ENCODE results near the gene CC2D2A.
A peak's percentile ranks its signal among the peaks of the same experiment; 100 is the strongest.

DNA sequence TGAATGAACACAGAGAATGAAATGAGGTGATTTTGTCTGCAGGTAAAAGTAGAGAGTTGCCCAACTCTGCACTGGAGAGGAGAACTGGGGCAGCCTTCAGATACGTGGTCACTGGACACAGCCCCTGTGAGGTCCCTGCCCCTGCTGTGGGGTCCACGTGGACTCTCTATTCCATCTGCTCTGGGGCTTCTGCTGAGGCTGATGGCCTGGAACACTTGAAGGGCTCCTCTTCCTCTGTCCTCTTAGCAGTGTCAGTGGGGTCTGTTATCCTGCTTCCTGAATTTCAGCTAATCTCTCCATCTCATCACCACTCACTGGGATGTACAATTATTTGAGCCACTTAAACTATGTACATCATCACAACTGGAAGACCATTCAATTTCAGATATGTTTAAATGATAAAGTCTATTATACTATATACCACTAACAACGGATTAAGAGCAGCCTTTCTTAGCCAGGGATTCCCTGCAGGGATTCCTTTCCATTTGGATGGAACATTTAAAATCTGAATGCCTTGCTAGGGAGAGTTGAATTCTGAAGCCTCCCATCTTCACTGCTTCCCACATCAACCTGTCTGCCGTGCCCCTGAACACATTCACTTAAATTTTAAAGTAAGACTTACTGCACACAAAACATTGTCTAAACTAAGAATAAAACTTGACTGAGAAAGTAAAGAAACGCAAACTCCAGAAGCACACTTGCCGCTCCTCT lies 74.0 kb downstream of the CC2D2A start:
- TF ChIP-seq, protein P1, sequence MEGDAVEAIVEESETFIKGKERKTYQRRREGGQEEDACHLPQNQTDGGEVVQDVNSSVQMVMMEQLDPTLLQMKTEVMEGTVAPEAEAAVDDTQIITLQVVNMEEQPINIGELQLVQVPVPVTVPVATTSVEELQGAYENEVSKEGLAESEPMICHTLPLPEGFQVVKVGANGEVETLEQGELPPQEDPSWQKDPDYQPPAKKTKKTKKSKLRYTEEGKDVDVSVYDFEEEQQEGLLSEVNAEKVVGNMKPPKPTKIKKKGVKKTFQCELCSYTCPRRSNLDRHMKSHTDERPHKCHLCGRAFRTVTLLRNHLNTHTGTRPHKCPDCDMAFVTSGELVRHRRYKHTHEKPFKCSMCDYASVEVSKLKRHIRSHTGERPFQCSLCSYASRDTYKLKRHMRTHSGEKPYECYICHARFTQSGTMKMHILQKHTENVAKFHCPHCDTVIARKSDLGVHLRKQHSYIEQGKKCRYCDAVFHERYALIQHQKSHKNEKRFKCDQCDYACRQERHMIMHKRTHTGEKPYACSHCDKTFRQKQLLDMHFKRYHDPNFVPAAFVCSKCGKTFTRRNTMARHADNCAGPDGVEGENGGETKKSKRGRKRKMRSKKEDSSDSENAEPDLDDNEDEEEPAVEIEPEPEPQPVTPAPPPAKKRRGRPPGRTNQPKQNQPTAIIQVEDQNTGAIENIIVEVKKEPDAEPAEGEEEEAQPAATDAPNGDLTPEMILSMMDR (conservative IDR thresholded peaks at IDR 0.05; ENCODE audit: low read depth in 2 of 2): no peak
- TF ChIP-seq CREB1 (CRISPR knock-in tag; IDR thresholded peaks at IDR 0.05; ENCODE audit: low read depth) (no peak), STAT1 (IDR thresholded peaks at IDR 0.05; ENCODE audit: unreplicated experiment) (no peak), POLR2AphosphoS5 (IDR thresholded peaks at IDR 0.05; ENCODE audit: low read depth) (no peak), EZH2 (IDR thresholded peaks at IDR 0.05; ENCODE audit: low read depth, unreplicated experiment) (no peak), NANOG (IDR thresholded peaks at IDR 0.05; ENCODE audit: borderline replicate concordance) (0 out of 2 replicates have a peak, but pooled peaks have one; percentile 33), EZH2phosphoT487 (IDR thresholded peaks at IDR 0.05; ENCODE audit: unreplicated experiment) (no peak), ZNF331 (CRISPR knock-in tag; IDR thresholded peaks at IDR 0.05; ENCODE audit: low read depth) (no peak), JUNB (IDR thresholded peaks at IDR 0.05; ENCODE audit: unreplicated experiment) (no peak), ZNF114 (CRISPR knock-in tag; IDR thresholded peaks at IDR 0.05) (no peak)
- TF ChIP-seq, protein P2, sequence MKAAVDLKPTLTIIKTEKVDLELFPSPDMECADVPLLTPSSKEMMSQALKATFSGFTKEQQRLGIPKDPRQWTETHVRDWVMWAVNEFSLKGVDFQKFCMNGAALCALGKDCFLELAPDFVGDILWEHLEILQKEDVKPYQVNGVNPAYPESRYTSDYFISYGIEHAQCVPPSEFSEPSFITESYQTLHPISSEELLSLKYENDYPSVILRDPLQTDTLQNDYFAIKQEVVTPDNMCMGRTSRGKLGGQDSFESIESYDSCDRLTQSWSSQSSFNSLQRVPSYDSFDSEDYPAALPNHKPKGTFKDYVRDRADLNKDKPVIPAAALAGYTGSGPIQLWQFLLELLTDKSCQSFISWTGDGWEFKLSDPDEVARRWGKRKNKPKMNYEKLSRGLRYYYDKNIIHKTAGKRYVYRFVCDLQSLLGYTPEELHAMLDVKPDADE (IDR thresholded peaks at IDR 0.05): no peak
- TF ChIP-seq, protein P3, sequence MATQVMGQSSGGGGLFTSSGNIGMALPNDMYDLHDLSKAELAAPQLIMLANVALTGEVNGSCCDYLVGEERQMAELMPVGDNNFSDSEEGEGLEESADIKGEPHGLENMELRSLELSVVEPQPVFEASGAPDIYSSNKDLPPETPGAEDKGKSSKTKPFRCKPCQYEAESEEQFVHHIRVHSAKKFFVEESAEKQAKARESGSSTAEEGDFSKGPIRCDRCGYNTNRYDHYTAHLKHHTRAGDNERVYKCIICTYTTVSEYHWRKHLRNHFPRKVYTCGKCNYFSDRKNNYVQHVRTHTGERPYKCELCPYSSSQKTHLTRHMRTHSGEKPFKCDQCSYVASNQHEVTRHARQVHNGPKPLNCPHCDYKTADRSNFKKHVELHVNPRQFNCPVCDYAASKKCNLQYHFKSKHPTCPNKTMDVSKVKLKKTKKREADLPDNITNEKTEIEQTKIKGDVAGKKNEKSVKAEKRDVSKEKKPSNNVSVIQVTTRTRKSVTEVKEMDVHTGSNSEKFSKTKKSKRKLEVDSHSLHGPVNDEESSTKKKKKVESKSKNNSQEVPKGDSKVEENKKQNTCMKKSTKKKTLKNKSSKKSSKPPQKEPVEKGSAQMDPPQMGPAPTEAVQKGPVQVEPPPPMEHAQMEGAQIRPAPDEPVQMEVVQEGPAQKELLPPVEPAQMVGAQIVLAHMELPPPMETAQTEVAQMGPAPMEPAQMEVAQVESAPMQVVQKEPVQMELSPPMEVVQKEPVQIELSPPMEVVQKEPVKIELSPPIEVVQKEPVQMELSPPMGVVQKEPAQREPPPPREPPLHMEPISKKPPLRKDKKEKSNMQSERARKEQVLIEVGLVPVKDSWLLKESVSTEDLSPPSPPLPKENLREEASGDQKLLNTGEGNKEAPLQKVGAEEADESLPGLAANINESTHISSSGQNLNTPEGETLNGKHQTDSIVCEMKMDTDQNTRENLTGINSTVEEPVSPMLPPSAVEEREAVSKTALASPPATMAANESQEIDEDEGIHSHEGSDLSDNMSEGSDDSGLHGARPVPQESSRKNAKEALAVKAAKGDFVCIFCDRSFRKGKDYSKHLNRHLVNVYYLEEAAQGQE (IDR thresholded peaks at IDR 0.05; ENCODE audit: unreplicated experiment): no peak
